Adrenal gland (tissue), 12 donors: ENCODE measurements around the gene NR5A2. TPM values are rescaled to one million over a fixed set of nuclear protein-coding genes. Genes with fewer than 3 reads are reported as not detected.

Experiments
- DNase-seq, 7 donors: peaks; one replicate each; pipeline ENCODE4 v3.0.0-alpha.2; 2019 to 2020
- H3K27ac ChIP-seq, 5 donors: fragments of 200-600 bp; sonication (generic) in 4 of 5; 1 replicate in 3 of 5; 2 replicates in 2 of 5; pipeline versions ENCODE4 v1.5.1 to v1.8.0; 2016 to 2020; ENCODE audit warnings: mild to moderate bottlenecking in 1 of 5
- H3K27me3 ChIP-seq: fragments of 200-600 bp; 2 replicates; pipeline ENCODE4 v1.8.0; 2021
- H3K36me3 ChIP-seq, 2 donors: fragments of 200-600 bp; replicated peaks in 1 of 2; 1 replicate in 1 of 2; 2 replicates in 1 of 2; pipeline versions ENCODE4 v1.5.1 to v1.8.0; 2018 to 2022
- H3K4me1 ChIP-seq, 2 donors: fragments of 200-600 bp; replicated peaks in 1 of 2; 1 replicate in 1 of 2; 2 replicates in 1 of 2; pipeline versions ENCODE4 v1.5.1 to v1.8.0; 2018 to 2021
- H3K4me3 ChIP-seq, 4 donors: fragments of 200-600 bp; sonication (generic) in 3 of 4; one replicate each; pipeline ENCODE4 v1.5.1; 2016 to 2018
- H3K9me3 ChIP-seq, 3 donors: fragments of 200-600 bp; sonication (generic) in 1 of 3; replicated peaks in 1 of 3; 1 replicate in 2 of 3; 2 replicates in 1 of 3; pipeline versions ENCODE4 v1.5.1 to v1.8.0; 2016 to 2021
- POLR2A ChIP-seq, 2 donors: fragments of 450-650 bp; IDR thresholded peaks; one replicate each; pipeline ENCODE4 v1.6.1; 2017; ENCODE audit warnings: antibody characterized with exemption in 2 of 2, mild to moderate bottlenecking in 2 of 2, moderate library complexity in 1 of 2
- WGBS, 4 donors: extraction: QIAGEN DNeasy Blood & Tissue Kit in 2 of 4; methylation state at CpG; one replicate each; pipeline versions ENCODE4 v1.1.5 to v1.1.7; 2013 to 2017; 5-methylcytosine and 5-hydroxymethylcytosine counted together
- intact Hi-C, 2 donors: fragments of 100-400 bp; cut with DNase I; formaldehyde crosslinking; loops; one replicate each; pipeline versions ENCODE4 v1.14.1 to v1.15.0; 2022 to 2023
- polyA plus RNA-seq, 3 donors: library from polyadenylated mRNA; stranded (reverse); fragments of 200-250 nt in 2 of 3; fragments of 350-450 nt in 1 of 3; fragmentation: Illumina TruSeq in 1 of 3; extraction: RNeasy Lipid Tissue Mini Kit (QIAGEN cat#74804) in 1 of 3; gene quantifications; one replicate each; pipeline ENCODE4 v1.2.3, GENCODE V29; 2013 to 2014
- total RNA-seq, 9 donors: library from RNA; depleted of rRNA in 4 of 9; stranded (reverse); fragments of >200 nt in 4 of 9; fragments of 120-200 nt in 1 of 9; fragmentation: NEBNext Ultra II Directional in 1 of 9; extraction: Animal tissue kit (Norgen Biotek cat#: 25700) in 1 of 9; gene quantifications; one replicate each; pipeline versions ENCODE4 v1.1.0 to v1.2.4, GENCODE V29; 2013 to 2023
- TF ChIP-seq, protein P1 (sequence below), 6 experiments: fragments of 450-650 bp in 4 of 6; fragments of 200-600 bp in 2 of 6; sonication (generic) in 1 of 6; IDR thresholded peaks; 1 replicate in 5 of 6; 2 replicates in 1 of 6; pipeline versions ENCODE4 v1.5.1 to v1.8.0; 2016 to 2021; ENCODE audit warnings: antibody characterized with exemption in 6 of 6, mild to moderate bottlenecking in 2 of 6, moderate library complexity in 1 of 6
- donor health status: healthy with polysubstance abuse.
- donor health status: Bipolar disorder and iron deficiency.
- donor health status: DM: yes; HTN: yes; CAD: no.
- donor health status: DM: no; HTN: no; CAD: no.
- donor health status: DM: no; HTN: no; CAD: no.
- donor health status: DM: yes; HTN: yes; CAD: no.

The NR5A2 gene
- total and polyA plus RNA-seq, 12 donors, result 0.40 to 17.3 (median 0.94) TPM

DNA sequence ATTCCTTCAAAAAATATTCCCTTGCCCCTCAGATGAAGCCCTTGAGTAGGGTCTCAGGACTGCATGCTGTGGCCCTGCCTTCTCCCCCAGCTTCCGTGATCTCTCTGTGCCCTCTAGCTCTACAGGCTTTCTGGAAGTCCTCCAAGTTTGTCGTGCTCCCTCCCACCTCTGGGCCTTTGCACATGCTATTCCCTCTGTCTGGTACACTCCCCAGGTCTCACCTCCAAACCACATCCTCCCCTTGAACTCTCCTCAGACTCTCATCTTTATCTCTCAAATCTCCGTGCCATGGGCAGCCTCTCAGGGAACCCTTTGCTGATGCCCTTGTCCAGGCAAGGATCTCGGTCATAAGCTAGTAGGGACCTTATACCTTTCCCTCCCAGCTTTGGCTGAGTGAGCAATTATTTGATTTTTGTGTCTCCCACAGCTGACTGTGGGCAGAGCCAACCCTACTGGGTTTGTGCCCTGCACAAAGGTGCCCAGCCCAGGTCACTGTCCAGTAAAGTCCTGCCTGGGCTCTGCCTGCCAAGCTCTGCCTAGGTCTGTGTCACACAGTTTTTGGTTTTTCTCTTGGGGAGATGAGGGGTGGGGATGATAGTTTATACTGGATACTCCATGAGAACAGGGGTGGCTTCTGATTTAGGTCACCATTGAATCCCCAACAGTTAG, 194.2 kb downstream of the NR5A2 start:
- Histone ChIP-seq H3K9me3 (no peaks in the 10 kb centered on the region), H3K4me1 (no peaks in the 10 kb centered on the region), H3K27ac (no peak overlapping the region), H3K36me3 (no peaks in the 10 kb centered on the region), H3K27me3 (peaks cover 10% of the 10 kb centered on the region), H3K4me3 (no peak overlapping the region)
- TF ChIP-seq POLR2A (IDR thresholded peaks at IDR 0.05), result no peak
- DNase-seq, result no peak
- 74 to 83% (median 76%) methylated on average over 4 of the region's 4 CpGs for WGBS, 4 donors
- intact Hi-C loops, result no loop called here

DNA sequence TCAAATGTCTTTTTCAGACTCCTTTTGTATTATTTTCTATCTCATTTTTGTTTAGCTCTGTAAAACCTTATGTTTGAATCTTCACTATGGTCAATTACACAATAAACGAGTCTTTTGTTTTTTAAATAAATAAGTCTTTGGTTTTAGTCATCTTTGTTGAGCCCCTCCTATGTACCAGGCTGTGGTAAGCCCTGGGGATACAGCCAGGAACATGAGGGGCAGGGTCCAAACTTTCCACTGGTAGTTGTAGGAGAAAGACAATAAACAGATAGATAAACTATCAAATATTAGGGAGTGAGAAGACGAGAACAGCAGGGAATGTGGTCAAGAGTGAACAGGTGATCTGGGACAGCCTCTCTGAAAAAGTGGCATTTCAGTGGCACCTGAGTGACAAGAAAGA, 195.7 kb downstream of the NR5A2 start:
- H3K4me1 ChIP-seq, result no peaks in the 10 kb centered on the region
- 55 to 68% (median 64%) methylated on average over 2 of the region's 2 CpGs for WGBS, 4 donors
- no peaks in the 10 kb centered on the region for H3K9me3 ChIP-seq
- intact Hi-C loops, result no loop called here
- DNase-seq, result no peak
- H3K36me3 ChIP-seq, result no peaks in the 10 kb centered on the region
- H3K27me3 ChIP-seq, result peaks cover 10% of the 10 kb centered on the region
- H3K27ac ChIP-seq, result no peak overlapping the region
- H3K4me3 ChIP-seq, result no peak overlapping the region
- TF ChIP-seq, protein P1, sequence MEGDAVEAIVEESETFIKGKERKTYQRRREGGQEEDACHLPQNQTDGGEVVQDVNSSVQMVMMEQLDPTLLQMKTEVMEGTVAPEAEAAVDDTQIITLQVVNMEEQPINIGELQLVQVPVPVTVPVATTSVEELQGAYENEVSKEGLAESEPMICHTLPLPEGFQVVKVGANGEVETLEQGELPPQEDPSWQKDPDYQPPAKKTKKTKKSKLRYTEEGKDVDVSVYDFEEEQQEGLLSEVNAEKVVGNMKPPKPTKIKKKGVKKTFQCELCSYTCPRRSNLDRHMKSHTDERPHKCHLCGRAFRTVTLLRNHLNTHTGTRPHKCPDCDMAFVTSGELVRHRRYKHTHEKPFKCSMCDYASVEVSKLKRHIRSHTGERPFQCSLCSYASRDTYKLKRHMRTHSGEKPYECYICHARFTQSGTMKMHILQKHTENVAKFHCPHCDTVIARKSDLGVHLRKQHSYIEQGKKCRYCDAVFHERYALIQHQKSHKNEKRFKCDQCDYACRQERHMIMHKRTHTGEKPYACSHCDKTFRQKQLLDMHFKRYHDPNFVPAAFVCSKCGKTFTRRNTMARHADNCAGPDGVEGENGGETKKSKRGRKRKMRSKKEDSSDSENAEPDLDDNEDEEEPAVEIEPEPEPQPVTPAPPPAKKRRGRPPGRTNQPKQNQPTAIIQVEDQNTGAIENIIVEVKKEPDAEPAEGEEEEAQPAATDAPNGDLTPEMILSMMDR (IDR thresholded peaks at IDR 0.05), result no peak
- TF ChIP-seq POLR2A (IDR thresholded peaks at IDR 0.05), result no peak

DNA sequence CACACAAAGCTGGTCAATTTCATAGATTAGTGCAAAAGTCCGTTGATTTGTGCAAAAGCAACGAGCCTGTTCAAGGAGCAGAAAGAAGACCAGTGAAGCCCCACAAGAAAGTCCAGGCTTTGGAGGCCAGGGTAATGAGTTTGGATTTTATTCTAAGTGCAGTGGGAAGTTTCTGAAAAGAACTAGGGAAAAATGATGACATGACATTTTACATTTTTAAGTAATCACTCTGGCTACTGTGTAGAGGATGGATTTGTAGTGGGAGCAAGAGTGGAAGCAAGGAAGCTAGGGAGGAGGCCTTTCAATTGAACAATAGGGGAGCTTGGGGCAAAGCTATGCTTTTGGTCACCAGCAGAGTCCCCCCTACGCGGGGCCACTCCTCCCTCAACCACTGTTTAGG, 196.1 kb downstream of the NR5A2 start:
- no peak for DNase-seq
- 67 to 82% (median 78%) methylated on average over 4 of the region's 4 CpGs for WGBS, 4 donors
- Histone ChIP-seq H3K36me3 (no peaks in the 10 kb centered on the region), H3K4me3 (no peak overlapping the region), H3K9me3 (no peaks in the 10 kb centered on the region), H3K27me3 (peaks cover 10% of the 10 kb centered on the region), H3K4me1 (no peaks in the 10 kb centered on the region), H3K27ac (no peak overlapping the region)
- TF ChIP-seq, protein P1 (IDR thresholded peaks at IDR 0.05), result no peak
- TF ChIP-seq POLR2A (IDR thresholded peaks at IDR 0.05), result no peak
- intact Hi-C loops, result no loop called here

DNA sequence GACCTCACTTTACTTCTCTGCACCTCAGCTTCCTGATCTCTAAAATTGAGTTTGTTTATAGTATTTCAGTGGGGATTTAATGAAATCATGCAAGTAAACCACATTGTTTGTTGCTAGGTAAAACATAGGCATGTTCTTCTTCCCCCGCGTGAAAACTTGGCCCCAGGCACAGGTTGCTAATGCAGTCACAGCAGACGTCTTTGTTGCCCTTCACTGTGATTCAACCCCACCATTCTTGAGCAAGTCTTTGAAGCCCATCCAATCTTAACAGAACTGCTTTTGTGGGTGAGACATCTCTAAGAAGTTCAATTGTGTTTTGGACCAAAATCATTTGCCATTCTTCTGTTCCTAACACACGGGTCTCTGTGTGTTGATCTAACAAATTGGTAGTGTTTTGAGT, 196.8 kb downstream of the NR5A2 start:
- TF ChIP-seq, protein P1 (IDR thresholded peaks at IDR 0.05), result no peak
- TF ChIP-seq POLR2A (IDR thresholded peaks at IDR 0.05), result no peak
- no peak overlapping the region for H3K27ac ChIP-seq
- peaks cover 10% of the 10 kb centered on the region for H3K27me3 ChIP-seq
- no peaks in the 10 kb centered on the region for H3K36me3 ChIP-seq
- H3K9me3 ChIP-seq, result no peaks in the 10 kb centered on the region
- DNase-seq, result no peak
- H3K4me3 ChIP-seq, result no peak overlapping the region
- intact Hi-C loops, result no loop called here
- no peaks in the 10 kb centered on the region for H3K4me1 ChIP-seq
- WGBS, 4 donors, result 38 to 51% (median 43%) methylated on average over 4 of the region's 4 CpGs
